H1 (cell line): Measurements from ENCODE around the gene TEN1. TPM values are rescaled to one million over a fixed set of nuclear protein-coding genes. Genes with fewer than 3 reads are reported as not detected.

Experiments used
- RAD21 ChIP-seq, 2 experiments: IDR thresholded peaks in 1 of 2; conservative IDR thresholded peaks in 1 of 2; 2 replicates each; pipeline ENCODE4 v1.6.1; 2011; ENCODE audit warnings: low read depth in 2 of 2, low read length in 2 of 2, improper control_type of control experiment in 1 of 2, inconsistent platforms in 1 of 2, mild to moderate bottlenecking in 1 of 2, moderate library complexity in 1 of 2
- RFX5 ChIP-seq: IDR thresholded peaks from 2 replicates; pipeline ENCODE4 v1.6.1; 2011; ENCODE audit warnings: low read depth, low read length, improper control_type of control experiment, borderline replicate concordance
- SIRT6 ChIP-seq: IDR thresholded peaks from one replicate; pipeline ENCODE4 v1.7.1; 2012; ENCODE audit warnings: low read length, inconsistent platforms
- SP1 ChIP-seq: IDR thresholded peaks from 2 replicates; pipeline ENCODE4 v1.6.1; 2011; ENCODE audit warnings: low read depth, low read length
- polyA plus RNA-seq, 7 experiments: library from polyadenylated mRNA; depleted of rRNA in 3 of 7; stranded (reverse) in 5 of 7; unstranded in 2 of 7; fragments of >200 nt in 5 of 7; fragments of 200-250 nt in 2 of 7; gene quantifications; 1 replicate in 5 of 7; 2 replicates in 1 of 7; 4 replicates in 1 of 7; pipeline versions ENCODE4 v1.2.1 to v1.2.3, GENCODE V29; 2011 to 2013; ENCODE audit warnings: missing spikeins in 2 of 7, mixed read lengths in 2 of 7
- total RNA-seq: library from RNA; stranded (reverse); fragmentation: NEBNext Ultra II Directional; extraction: Animal tissue kit (Norgen Biotek cat#: 25700); gene quantifications from 2 replicates; pipeline ENCODE4 v1.2.1, GENCODE V29; 2021
- TF ChIP-seq, protein P1 (sequence below): fragments of 300-600 bp; sonication (generic); IDR thresholded peaks from 2 replicates; pipeline ENCODE4 v1.7.1; 2012; ENCODE audit warnings: low read length, moderate library complexity, mild to moderate bottlenecking, inconsistent platforms; ENCODE audit not compliant: insufficient replicate concordance
- TF ChIP-seq, protein P2 (sequence below): IDR thresholded peaks from 2 replicates; pipeline ENCODE4 v1.6.1; 2012; ENCODE audit warnings: inconsistent platforms

TEN1 gene
- total and polyA plus RNA-seq, 2 of the 8 experiments (the other 6 are each of a cell fraction or from before 2014, with no cell fraction given), result 15.9 to 18.7 TPM

DNA sequence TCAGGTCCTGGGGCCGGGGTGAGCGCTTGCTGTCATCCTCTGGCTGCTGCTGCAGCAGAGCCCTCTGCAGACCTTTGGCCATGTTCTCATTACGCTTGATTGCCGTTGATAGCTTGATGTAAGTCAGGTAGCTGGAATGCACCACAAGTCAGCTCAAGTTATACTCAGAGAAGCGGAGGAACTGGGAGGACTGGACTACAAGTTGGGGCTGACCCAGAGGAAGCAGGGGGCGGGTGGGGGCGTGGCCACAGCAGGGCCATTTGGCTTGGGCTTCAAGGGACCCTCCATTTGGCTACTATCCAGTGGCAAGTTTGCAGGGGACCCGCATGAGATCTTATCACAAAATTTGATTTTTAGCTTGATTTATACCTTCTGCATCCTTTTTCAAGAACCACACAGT, 67.0 kb downstream of the TEN1 start (continued):
- no peak for TF ChIP-seq RAD21 (IDR thresholded peaks at IDR 0.05 in 1 of 2, conservative IDR thresholded peaks at IDR 0.05 in 1 of 2; ENCODE audit: low read depth in 2 of 2, low read length in 2 of 2)
- no peak for TF ChIP-seq SIRT6
- no peak for TF ChIP-seq RFX5
- no peak for TF ChIP-seq SP1
- TF ChIP-seq, protein P1, sequence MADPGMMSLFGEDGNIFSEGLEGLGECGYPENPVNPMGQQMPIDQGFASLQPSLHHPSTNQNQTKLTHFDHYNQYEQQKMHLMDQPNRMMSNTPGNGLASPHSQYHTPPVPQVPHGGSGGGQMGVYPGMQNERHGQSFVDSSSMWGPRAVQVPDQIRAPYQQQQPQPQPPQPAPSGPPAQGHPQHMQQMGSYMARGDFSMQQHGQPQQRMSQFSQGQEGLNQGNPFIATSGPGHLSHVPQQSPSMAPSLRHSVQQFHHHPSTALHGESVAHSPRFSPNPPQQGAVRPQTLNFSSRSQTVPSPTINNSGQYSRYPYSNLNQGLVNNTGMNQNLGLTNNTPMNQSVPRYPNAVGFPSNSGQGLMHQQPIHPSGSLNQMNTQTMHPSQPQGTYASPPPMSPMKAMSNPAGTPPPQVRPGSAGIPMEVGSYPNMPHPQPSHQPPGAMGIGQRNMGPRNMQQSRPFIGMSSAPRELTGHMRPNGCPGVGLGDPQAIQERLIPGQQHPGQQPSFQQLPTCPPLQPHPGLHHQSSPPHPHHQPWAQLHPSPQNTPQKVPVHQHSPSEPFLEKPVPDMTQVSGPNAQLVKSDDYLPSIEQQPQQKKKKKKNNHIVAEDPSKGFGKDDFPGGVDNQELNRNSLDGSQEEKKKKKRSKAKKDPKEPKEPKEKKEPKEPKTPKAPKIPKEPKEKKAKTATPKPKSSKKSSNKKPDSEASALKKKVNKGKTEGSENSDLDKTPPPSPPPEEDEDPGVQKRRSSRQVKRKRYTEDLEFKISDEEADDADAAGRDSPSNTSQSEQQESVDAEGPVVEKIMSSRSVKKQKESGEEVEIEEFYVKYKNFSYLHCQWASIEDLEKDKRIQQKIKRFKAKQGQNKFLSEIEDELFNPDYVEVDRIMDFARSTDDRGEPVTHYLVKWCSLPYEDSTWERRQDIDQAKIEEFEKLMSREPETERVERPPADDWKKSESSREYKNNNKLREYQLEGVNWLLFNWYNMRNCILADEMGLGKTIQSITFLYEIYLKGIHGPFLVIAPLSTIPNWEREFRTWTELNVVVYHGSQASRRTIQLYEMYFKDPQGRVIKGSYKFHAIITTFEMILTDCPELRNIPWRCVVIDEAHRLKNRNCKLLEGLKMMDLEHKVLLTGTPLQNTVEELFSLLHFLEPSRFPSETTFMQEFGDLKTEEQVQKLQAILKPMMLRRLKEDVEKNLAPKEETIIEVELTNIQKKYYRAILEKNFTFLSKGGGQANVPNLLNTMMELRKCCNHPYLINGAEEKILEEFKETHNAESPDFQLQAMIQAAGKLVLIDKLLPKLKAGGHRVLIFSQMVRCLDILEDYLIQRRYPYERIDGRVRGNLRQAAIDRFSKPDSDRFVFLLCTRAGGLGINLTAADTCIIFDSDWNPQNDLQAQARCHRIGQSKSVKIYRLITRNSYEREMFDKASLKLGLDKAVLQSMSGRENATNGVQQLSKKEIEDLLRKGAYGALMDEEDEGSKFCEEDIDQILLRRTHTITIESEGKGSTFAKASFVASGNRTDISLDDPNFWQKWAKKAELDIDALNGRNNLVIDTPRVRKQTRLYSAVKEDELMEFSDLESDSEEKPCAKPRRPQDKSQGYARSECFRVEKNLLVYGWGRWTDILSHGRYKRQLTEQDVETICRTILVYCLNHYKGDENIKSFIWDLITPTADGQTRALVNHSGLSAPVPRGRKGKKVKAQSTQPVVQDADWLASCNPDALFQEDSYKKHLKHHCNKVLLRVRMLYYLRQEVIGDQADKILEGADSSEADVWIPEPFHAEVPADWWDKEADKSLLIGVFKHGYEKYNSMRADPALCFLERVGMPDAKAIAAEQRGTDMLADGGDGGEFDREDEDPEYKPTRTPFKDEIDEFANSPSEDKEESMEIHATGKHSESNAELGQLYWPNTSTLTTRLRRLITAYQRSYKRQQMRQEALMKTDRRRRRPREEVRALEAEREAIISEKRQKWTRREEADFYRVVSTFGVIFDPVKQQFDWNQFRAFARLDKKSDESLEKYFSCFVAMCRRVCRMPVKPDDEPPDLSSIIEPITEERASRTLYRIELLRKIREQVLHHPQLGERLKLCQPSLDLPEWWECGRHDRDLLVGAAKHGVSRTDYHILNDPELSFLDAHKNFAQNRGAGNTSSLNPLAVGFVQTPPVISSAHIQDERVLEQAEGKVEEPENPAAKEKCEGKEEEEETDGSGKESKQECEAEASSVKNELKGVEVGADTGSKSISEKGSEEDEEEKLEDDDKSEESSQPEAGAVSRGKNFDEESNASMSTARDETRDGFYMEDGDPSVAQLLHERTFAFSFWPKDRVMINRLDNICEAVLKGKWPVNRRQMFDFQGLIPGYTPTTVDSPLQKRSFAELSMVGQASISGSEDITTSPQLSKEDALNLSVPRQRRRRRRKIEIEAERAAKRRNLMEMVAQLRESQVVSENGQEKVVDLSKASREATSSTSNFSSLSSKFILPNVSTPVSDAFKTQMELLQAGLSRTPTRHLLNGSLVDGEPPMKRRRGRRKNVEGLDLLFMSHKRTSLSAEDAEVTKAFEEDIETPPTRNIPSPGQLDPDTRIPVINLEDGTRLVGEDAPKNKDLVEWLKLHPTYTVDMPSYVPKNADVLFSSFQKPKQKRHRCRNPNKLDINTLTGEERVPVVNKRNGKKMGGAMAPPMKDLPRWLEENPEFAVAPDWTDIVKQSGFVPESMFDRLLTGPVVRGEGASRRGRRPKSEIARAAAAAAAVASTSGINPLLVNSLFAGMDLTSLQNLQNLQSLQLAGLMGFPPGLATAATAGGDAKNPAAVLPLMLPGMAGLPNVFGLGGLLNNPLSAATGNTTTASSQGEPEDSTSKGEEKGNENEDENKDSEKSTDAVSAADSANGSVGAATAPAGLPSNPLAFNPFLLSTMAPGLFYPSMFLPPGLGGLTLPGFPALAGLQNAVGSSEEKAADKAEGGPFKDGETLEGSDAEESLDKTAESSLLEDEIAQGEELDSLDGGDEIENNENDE, result no peak
- TF ChIP-seq, protein P2, sequence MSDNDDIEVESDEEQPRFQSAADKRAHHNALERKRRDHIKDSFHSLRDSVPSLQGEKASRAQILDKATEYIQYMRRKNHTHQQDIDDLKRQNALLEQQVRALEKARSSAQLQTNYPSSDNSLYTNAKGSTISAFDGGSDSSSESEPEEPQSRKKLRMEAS, result no peak
